ENCODE results near the gene RYR2. TPM values are rescaled to one million over a fixed set of nuclear protein-coding genes. Genes with fewer than 3 reads are reported as not detected.

RYR2 gene
- total and polyA plus RNA-seq, 11 donors = 77.7 to 1,319 (median 805) TPM

DNA sequence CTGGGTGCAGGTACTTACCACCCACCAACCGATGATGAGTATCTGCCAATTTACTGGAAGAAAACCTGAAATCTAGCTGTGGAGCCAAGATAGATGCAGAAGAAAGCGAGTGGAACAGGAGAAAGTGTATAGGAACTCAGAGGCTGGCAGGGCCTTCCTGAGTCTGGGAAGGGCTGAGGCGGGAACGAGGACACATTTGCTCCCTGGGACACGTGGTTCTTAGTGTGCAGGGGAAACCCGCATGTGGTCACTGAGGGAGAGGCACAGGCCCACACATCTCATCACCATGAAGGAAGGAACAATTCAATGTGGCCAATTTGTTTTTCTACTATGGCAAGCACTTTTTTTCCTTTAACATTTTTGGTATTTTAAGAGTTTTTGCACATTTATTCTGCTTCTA is 8.2 kb downstream of the RYR2 start:
- intact Hi-C loops (cut with DNase I) = loop anchor here in 1 of 10 donors (5.0 kb wide), 1 partner anchor 57 kb away; no protein-coding TSS in a partner anchor
- peak; percentile 49 to 57 (median 53) for ATAC-seq
- H3K4me3 ChIP-seq = peak overlapping the region in 6 of 12 donors; percentile 0 to 85 (median 76)

DNA sequence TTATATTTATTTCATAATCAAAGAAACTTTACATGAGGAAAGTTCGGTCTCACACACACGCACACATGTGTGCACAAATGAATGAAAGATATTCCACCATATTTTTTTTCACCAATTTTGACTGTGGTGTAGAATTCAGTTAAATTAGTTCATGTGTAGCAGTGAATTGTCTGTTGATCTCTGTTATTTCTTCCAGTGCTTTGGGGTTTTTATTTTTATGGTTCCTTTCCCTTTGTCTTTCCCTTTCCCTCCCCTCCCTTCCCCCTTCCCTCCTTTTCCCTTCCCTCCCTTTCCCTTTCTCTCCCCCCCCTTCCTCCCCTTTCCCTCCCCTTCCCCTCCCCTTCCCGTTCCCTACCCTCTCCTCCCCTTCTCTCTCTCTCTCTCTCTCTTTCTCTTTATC is 8.9 kb downstream of the RYR2 start:
- Histone ChIP-seq H3K4me3 (peak overlapping the region in 1 of 12 donors; percentile 3), H3K27me3 (peaks cover 0 to 7% (median 0%) of the 10 kb centered on the region in 9 donors), H3K4me1 (peaks cover 0 to 56% (median 13%) of the 10 kb centered on the region in 12 donors), H3K27ac (peak overlapping the region in 3 of 12 donors; percentile 46 to 99 (median 95)), H3K9me3 (no peaks in the 10 kb centered on the region), H3K36me3 (peaks cover 0 to 7% (median 0%) of the 10 kb centered on the region in 9 donors)
- ATAC-seq (no peak), DNase-seq (no peak)
- TF ChIP-seq POLR2A (IDR thresholded peaks at IDR 0.05) = no peak
- TF ChIP-seq, protein P1, sequence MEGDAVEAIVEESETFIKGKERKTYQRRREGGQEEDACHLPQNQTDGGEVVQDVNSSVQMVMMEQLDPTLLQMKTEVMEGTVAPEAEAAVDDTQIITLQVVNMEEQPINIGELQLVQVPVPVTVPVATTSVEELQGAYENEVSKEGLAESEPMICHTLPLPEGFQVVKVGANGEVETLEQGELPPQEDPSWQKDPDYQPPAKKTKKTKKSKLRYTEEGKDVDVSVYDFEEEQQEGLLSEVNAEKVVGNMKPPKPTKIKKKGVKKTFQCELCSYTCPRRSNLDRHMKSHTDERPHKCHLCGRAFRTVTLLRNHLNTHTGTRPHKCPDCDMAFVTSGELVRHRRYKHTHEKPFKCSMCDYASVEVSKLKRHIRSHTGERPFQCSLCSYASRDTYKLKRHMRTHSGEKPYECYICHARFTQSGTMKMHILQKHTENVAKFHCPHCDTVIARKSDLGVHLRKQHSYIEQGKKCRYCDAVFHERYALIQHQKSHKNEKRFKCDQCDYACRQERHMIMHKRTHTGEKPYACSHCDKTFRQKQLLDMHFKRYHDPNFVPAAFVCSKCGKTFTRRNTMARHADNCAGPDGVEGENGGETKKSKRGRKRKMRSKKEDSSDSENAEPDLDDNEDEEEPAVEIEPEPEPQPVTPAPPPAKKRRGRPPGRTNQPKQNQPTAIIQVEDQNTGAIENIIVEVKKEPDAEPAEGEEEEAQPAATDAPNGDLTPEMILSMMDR (IDR thresholded peaks at IDR 0.05) = no peak
- intact Hi-C loops (cut with DNase I) = loop anchor here in 1 of 10 donors (5.0 kb wide), 1 partner anchor 56 kb away; no protein-coding TSS in a partner anchor
- WGBS, 4 donors = 43 to 52% (median 45%) methylated on average over 3 of the region's 3 CpGs

More for the DNA sequence above, 8.2 kb downstream of the RYR2 start:
- WGBS, 4 donors = 49 to 57% (median 52%) methylated on average over 6 of the region's 6 CpGs
- Histone ChIP-seq H3K27ac (peak overlapping the region in 10 of 12 donors; percentile 4 to 99 (median 95)), H3K27me3 (peaks cover 0 to 10% (median 0%) of the 10 kb centered on the region in 9 donors), H3K9me3 (no peaks in the 10 kb centered on the region), H3K36me3 (peaks cover 0 to 7% (median 0%) of the 10 kb centered on the region in 9 donors), H3K4me1 (peaks cover 0 to 52% (median 13%) of the 10 kb centered on the region in 12 donors)
- TF ChIP-seq, protein P1 (IDR thresholded peaks at IDR 0.05) = no peak
- TF ChIP-seq POLR2A (IDR thresholded peaks at IDR 0.05) = no peak
- no peak for DNase-seq

DNA sequence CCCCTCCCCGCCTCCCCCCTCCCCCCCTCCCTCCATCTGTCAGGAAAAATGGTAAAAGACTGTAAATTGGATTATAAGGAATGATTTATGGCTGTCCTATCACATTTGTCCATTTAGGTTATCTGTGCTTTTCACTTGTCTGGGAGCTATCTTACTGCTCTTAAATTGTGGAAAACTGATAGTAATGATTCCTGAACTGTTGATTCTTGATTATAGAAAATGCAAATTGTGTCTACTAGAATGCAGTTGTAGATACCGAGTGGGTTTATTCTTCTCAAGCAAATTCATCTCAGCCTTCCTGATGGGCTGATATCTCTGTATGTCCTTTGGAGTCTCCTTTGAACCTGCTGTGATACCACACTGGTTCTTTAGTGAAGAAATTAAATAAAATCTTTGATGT is 12.3 kb downstream of the RYR2 start:
- intact Hi-C loops (cut with DNase I) = loop anchor here in 1 of 10 donors (5.0 kb wide), 1 partner anchor 53 kb away; no protein-coding TSS in a partner anchor
- no peaks in the 10 kb centered on the region for H3K27me3 ChIP-seq
- peak overlapping the region in 8 of 12 donors; percentile 4 to 99 (median 34) for H3K27ac ChIP-seq
- H3K4me3 ChIP-seq = peak overlapping the region in 2 of 12 donors; percentile 7 to 22
- H3K9me3 ChIP-seq = no peaks in the 10 kb centered on the region
- TF ChIP-seq POLR2A (IDR thresholded peaks at IDR 0.05) = no peak
- TF ChIP-seq, protein P1 (IDR thresholded peaks at IDR 0.05) = no peak
- ATAC-seq (no peak), DNase-seq (no peak)
- H3K4me1 ChIP-seq = peaks cover 0 to 65% (median 21%) of the 10 kb centered on the region in 12 donors
- WGBS, 4 donors = 39 to 65% (median 44%) methylated on average over 2 of the region's 2 CpGs
- H3K36me3 ChIP-seq = peaks cover 0 to 23% (median 0%) of the 10 kb centered on the region in 9 donors

DNA sequence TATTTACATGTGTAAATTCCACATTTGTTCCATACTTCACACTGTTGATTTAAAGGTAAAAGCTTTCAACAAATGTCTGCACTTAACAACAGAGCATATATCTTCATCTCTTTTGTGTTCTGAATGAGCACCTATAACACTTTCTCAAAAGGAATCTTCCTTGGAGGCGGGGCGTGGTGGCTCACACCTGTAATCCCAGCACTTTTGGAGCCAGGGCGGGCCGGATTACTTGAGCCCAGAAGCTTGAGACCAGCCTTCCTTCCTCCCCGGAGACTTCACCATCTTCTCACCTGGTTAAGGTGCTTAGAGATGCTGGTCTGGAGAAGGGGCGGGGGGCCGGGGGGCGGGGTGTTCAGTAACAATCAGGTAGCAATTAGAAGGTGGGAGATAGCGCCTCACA is 16.5 kb downstream of the RYR2 start:
- peaks cover 0 to 61% (median 15%) of the 10 kb centered on the region in 12 donors for H3K4me1 ChIP-seq
- H3K36me3 ChIP-seq = peaks cover 0 to 19% (median 0%) of the 10 kb centered on the region in 9 donors
- H3K4me3 ChIP-seq = peak overlapping the region in 5 of 12 donors; percentile 5 to 25 (median 7)
- no peaks in the 10 kb centered on the region for H3K27me3 ChIP-seq
- 36 to 65% (median 50%) methylated on average over 9 of the region's 9 CpGs for WGBS, 4 donors
- H3K9me3 ChIP-seq = no peaks in the 10 kb centered on the region
- no peak for DNase-seq
- no peak for ATAC-seq
- intact Hi-C loops (cut with DNase I) = no loop called here
- peak overlapping the region in 6 of 12 donors; percentile 4 to 73 (median 54) for H3K27ac ChIP-seq
- no peak for TF ChIP-seq POLR2A (IDR thresholded peaks at IDR 0.05)
- TF ChIP-seq, protein P1 (IDR thresholded peaks at IDR 0.05) = no peak

All from heart left ventricle (tissue), 16 donors.